Peyer's patch (tissue), 4 donors: ENCODE data around the gene TAAR5.

Source experiments
- POLR2A ChIP-seq, 2 donors: fragments of 450-650 bp; IDR thresholded peaks; one replicate each; pipeline ENCODE4 v1.5.1; 2017; ENCODE audit warnings: antibody characterized with exemption in 2 of 2, mild to moderate bottlenecking in 2 of 2, moderate library complexity in 2 of 2
- TF ChIP-seq, protein P1 (sequence below), 6 experiments: fragments of 450-650 bp in 4 of 6; fragments of 200-600 bp in 2 of 6; sonication (generic) in 1 of 6; IDR thresholded peaks; one replicate each; pipeline ENCODE4 v1.5.1; 2017 to 2019; ENCODE audit warnings: antibody characterized with exemption in 6 of 6, mild to moderate bottlenecking in 3 of 6, moderate library complexity in 1 of 6

DNA sequence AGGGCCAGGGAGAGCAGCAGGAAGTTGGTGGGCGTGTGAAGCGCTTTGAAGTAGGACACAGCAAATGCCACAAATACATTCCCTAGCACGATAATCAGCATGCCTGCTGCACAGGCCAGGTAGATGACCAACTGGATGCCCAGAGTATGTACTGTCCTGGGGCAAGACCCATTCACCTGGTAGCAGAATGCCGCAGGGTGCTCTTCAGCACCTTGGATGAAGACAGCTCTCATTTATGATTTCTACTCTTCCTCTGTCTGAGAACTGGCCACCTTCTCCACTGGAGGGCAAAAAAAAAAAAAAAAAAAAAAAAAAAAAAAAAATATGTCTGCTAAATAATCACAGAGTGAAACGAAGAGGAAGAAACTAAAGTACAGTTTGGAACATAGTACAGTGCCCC is at the start of gene TAAR5:
- TF ChIP-seq, protein P1, sequence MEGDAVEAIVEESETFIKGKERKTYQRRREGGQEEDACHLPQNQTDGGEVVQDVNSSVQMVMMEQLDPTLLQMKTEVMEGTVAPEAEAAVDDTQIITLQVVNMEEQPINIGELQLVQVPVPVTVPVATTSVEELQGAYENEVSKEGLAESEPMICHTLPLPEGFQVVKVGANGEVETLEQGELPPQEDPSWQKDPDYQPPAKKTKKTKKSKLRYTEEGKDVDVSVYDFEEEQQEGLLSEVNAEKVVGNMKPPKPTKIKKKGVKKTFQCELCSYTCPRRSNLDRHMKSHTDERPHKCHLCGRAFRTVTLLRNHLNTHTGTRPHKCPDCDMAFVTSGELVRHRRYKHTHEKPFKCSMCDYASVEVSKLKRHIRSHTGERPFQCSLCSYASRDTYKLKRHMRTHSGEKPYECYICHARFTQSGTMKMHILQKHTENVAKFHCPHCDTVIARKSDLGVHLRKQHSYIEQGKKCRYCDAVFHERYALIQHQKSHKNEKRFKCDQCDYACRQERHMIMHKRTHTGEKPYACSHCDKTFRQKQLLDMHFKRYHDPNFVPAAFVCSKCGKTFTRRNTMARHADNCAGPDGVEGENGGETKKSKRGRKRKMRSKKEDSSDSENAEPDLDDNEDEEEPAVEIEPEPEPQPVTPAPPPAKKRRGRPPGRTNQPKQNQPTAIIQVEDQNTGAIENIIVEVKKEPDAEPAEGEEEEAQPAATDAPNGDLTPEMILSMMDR (IDR thresholded peaks at IDR 0.05) = no peak
- TF ChIP-seq POLR2A (IDR thresholded peaks at IDR 0.05) = no peak
